DMS79 treated with DMSO at 0.1 percent for 48 hours (cell line): ENCODE results near the gene NRSN2.
"Not testable (repeated sequence)": the region's sequence is repeated elsewhere in the genome, so short reads cannot be mapped to it uniquely, and the experiment has no call there.

Source experiments
- DNase-seq: peaks from one replicate; lab custom pipeline; 2025; lab: John Stamatoyannopoulos, UW

NRSN2 gene

DNA sequence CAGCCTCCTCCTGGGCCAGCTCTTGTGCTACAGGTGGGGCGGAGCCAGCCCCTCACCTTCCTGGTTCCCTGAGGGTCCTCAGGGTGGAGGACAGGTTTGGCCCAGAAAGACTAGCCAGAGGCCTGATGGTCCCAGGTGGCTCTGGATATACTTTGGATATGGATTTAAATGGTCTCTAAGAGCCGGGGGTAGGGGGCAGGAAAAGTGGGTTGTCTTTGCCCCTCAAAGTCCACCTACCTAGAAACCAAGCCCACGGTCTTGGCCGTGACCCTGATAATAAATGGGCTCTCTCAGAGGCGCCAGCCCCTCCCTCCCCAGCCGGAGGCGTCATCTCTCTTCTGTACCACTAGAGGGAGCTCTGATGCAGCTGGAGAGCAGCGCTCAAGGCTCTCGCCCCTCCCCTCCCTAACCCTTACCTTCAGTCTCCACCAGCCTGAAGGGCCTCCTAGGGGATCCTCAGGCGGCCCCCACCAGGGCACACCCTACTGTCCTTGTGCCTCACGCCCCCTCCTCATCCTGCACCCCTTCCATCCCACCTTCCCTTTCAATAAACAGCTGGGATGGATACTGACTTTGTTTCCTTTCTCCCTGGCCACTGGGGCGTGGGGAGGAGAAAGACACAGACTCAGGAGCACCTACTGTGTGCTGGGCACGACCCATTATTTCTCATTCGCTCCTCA, 7.5 kb downstream of the NRSN2 start:
- peak; percentile 68 for DNase-seq

DNA sequence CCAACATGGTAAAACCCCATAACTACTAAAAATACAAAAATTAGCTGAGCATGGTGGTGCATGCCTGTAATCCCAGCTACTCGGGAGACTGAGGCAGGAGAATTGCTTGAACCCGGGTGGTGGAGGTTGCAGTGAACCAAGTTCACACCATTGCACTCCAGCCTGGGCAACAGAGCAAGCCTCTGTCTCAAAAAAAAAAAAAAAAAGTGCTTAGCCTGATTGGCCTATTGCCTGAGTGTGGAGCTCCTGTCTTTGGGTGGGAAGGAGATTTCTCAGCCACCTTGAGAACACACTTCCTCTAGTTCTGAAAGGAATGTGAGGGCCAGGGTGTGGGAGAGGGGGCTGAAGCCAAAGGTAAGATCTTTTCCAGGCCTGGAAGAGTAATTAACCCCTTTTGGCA, 9.2 kb downstream of the NRSN2 start:
- not testable (repeated sequence) for DNase-seq

DNA sequence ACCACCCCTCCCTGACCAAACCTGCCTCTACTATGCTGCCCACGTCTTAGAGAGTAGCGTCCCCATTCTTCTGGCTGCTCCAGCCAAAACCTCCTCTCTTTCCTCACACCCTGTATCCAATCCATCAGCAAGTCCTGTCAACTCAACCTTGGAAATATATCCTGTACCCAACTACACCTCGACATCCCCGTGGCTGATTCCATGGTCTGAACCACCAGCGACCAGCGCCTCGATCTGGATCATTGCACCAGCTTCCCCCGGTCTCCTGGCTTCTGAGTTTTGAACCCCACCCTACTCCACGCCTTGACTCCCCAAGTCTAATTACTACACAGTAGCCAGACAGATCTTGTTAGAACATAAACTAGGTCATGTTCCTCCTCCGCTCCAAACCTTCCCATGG, 9.8 kb downstream of the NRSN2 start:
- DNase-seq, result no peak

DNA sequence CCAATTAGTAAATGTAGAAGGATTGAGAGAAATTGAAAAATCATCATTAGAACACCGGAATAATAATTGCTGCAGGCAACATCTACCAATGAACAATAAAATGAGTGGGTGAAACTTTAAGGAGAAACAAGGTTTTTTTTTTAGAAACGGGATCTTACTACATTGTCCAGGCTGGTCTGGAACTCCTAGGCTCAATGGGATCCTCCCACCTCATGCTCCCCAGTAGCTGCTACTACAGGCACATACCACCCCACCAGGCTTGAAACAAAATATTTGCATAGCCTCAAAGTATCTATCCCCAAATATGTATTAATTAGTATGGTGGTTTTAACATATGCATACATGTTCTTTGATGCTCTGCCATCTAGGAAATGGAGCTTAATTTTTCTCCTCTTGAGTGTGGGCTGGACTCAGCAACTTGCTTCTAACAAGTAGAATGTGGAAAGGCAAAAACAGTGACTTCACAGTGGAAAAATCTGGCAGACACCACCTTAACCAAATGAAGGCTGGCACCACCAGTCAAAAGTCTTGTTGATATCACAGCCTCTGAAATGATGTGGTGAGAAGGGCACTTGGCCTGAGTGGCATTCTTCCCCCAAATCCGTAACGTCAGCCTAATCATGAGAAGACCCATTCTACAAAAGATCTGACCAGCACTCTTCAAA, 12.1 kb downstream of the NRSN2 start:
- no peak for DNase-seq

DNA sequence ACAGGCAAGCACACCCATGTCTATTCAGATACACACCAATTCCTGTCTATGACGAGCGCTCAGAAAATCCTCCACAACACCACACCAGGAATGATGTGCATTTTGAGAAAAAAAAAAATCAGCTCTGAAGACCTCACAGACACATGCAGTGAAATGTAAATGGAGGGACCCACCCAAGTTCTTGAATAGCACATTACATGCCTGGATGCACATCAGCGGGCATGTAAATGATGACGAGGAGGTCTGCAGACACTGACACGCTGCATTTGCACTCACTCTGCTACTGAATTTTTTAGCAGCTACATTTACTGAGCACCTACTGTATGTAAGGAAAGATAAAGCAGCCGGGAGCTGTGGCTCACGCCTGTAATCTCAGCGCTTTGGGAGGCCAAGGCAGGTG, 14.7 kb downstream of the NRSN2 start:
- peak; percentile 46 for DNase-seq

DNA sequence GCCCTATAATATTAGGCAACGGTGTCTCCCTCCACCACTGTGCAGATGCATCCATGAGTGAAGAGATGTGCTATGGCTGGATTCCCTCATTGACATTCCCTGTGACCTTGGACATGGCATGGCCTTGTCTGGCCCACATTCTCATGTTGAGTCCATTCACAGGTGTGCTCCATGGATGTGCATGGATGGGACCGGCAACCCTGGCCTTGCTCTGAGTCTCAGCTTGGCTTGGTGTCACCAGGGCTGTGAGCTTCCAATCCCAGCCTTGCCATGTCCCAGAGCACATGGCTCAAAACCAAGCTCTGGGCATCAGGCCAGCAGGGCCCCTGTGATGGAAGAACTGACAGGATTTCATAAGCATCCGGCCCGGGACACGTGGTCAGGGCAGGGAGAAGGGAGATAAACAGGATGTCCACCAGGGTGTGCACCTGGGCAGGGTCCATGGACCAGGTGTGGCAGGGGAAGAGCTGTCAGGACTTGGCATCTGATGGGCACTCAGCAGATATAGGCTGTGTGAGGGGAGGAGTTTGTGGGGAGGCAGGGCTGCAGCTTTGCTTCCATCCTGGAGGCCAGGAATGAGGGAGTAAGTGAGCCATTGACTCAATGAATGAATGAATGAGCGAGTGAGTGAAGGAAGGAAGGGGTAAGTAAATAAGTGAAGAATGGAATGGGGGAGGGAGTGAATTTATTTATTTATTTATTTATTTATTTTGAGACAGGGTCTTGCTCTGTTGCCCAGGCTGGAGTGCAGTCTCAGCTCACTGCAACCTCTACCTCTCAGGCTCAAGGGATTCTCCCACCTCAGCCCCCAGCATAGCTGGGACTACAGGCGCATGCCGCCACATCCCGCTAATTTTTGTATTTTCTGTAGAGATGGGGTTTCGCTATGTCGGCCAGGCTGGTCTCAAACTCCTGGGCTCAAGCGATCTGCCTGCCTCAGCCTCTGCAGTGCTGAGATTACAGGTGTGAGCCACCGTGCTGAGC, 15.7 kb downstream of the NRSN2 start:
- peak; percentile 73 for DNase-seq

DNA sequence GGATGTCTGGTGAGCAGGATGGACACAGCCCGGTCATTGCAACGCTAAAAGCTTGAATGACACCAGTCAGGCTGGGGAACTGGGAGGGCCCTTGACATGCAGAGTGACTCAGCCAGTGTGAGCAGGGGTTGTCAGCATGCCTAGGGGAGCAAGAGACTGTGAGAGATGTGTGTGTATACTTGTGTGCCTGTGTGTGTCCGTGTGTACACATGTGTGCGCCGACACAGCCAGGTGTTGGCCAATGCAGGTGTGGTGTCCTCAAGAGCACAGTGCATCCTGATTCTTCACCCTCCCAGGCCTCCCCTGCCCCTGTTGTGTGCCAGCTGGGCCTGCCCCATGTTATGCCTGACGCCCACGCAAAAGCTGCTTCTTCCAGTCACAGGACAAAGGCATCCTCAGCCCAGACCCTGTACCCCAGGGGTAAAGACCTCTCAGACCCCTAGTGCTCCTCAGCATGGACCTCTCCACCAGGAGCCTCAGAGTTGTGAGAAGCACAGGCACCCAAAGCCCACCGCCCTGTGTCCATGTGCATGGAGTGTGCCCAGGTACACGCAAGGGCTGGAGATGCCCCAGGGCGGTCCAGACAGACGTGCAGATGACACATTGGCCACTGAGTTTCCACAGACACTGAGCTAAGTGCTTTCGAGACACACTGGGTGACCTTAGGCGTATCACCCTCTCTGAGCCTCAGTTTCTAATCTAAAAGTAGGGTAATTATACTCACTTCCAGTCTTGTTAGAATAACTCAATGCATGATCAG, 16.6 kb downstream of the NRSN2 start:
- DNase-seq, result no peak

DNA sequence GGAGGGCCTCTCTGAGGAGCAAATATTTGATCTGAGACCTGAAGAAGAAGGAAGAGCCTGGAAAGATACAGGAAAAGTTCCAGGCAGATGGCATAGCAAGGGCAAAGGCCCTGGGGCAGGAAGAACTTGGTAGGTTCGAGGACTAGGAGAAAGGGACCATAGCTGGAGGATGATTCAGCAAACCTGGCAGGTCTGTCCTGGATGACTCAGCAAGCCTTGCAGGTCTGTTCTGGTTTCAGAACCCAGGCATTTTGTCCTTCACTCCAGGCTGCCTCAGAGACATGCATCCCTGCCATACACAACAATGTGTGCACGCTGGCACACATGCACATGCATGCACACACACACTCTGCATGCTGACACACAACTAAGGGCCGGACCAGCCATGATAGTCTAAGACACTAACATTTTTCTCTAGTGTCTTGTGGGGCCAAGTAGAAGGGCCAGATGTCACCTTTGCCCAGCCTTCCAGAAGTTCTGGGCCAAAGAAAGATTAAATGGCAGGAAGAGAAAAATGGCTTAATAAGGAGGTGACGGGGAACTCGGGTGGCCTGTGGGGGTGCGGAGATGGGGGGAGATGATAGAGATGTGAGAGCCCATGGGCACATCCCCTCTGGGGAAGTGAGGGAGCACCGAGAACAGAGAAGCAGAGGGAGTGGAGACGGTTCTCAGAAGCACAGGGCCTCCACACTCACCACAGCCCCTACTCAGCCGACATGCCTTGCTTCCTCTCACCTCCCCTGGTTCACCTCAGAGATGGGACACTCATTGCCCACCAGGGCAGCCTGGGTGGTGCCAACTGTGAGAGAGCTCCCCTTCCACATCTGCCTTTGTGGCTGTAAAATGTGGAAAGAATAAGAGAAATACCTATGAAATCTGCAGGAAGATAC, 18.2 kb downstream of the NRSN2 start:
- DNase-seq, result no peak

DNA sequence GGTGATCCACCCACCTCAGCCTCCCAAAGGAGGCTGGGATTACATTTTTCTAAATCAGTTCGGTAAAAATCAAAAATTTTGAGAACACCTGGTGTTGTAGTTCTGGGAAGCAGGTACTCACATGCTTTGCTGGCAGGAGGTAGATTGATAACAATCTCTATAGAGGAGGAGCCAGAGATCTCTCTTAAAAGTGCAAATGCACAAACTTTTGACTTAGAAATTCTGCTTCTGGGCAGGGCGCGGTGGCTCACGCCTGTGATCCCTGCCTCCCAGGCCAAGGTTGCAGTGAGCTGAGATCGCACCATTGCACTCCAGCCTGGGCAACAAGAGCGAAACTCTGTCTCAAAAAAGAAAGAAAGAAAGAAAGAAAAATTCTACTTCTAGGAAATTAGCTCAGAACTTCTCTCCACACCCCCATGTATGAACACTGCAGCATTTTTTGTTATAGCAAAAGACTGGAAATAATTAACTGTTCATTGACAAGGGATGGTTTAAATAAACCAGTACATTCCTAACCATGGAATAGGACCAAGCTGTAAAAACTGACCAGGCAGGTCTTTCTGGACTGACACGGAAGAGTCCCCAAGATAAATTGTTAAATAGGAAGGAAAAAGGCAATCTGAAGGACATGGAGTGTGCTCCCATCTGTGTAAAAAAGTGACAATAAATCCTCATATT, 19.3 kb downstream of the NRSN2 start:
- DNase-seq, result no peak

DNA sequence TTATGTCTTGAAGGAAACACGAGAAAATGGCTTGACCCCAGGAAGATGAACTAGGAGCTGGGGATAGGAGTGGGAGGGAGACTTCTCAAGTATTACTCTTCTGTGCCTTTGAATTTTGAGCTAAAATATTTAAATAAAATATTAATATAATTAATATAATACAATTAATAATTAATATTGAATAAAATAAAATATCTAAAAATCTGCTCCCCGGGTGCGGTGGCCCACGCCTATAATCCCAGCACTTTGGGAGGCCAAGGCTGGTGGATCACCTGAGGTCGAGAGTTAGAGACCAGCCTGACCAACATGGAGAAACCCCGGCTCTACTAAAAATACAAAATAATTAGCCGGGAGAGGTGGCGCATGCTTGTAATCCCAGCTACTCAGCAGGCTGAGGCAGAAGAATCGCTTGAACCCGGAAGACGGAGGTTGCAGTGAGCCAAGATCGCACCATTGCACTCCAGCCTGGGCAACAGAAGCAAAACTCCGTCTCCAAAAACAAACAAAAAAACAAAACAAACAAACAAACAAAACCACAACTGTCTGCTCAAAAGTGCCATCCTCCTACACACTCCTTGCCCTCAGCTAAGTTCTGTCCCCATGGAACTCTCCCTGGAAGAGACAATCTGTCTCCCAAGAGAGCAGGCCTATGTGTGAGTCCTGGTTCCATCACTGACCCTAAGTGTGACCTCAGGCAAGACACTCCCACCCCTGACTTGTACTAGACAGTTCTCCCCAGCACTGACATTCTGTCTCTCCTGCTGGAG, 20.0 kb downstream of the NRSN2 start:
- DNase-seq, result no peak

DNA sequence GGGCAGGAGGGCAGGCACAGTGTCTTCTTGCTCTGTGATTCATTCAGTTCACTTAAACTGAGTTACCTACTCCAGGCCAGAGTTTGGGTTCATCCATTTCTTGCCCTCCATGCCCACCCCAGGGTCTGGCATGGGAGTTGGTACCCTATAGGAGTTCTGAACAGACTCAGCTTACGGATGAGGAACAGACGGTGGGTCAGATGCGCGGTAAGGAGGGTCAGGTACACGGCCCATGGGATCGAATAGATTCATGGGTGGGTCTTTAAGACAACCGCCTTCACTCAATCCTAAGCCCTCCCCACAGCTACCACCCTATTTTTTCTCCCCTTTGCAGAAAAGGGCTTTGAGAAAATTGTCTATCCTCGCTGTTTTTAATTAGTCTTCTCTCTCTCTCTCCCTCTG, 20.6 kb downstream of the NRSN2 start:
- no peak for DNase-seq

DNA sequence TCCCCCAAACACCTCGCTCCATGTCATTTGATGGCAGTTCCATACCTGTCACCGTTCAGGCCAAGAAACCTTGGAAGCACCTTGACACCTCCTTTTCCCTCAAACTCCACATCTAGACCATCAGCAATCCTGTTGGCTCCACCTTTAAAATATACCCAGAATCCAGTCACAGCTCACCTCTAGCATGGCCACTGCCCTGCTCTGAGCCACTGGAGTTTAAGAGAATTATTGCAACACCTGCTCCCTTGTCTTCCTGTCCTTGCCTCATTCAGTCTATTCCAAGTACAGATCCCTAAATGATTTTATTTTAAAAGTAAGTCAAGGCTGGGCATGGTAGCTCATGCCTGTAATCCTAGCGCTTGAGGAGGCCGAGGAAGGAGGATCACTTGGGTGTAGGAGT, 22.0 kb downstream of the NRSN2 start:
- DNase-seq, result no peak

DNA sequence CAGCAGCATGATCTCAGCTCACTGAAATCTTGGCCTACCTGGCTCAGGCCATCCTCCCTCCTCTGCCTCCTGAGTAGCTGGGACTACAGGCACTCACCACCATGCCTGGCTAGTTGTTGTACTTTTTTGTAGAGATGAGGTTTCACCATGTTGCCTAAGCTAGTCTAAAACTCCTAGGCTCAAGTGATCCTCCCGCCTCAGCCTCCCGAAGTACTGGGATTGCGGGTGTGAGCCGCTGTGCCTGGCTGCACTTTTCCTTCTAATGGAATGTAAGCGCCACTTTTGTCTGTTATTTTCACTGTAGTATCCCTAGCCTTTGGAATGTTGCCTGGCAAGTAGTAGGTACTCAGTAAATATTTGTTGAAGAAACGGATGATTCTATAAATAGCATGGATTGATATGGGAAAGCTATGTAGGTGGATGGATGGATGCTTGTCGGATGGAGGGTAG, 23.3 kb downstream of the NRSN2 start:
- no peak for DNase-seq

DNA sequence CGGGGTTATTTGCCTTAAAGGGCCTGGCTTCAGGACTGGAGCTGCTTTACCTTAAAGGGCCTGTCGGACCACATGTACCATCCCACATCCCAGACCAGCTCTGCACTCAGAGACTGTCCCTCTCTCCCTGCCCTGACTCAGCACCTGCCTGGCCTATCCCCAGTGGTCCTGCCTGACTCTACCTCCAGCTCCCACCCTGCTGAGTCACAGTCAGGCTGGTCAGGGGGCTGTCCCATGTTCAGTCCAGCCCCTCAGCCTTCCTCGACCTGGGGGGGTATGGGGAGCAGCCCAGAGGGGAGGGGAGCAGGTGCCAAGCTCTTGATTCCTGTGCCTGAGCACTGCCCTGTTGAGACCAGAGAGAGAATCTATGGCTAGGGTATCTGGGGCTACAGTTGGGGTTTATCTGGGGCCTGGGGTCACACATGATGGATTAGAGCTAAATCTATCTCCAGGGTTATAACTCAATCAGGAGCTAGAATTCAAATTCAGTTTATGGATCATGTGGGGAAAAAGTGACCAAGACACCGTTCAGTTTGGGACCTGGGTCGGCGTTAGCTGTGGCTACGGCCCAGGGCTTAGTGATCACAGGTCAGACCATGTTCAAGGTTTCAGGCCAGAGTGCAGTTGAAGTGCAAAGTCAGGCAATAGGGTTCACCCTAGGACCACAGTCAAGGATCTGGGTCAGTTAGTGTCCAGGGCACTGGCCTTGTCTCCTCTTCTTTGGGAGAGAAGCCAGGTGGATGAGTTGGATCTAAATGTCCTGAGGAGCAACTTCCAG, 24.3 kb downstream of the NRSN2 start:
- no peak for DNase-seq

DNA sequence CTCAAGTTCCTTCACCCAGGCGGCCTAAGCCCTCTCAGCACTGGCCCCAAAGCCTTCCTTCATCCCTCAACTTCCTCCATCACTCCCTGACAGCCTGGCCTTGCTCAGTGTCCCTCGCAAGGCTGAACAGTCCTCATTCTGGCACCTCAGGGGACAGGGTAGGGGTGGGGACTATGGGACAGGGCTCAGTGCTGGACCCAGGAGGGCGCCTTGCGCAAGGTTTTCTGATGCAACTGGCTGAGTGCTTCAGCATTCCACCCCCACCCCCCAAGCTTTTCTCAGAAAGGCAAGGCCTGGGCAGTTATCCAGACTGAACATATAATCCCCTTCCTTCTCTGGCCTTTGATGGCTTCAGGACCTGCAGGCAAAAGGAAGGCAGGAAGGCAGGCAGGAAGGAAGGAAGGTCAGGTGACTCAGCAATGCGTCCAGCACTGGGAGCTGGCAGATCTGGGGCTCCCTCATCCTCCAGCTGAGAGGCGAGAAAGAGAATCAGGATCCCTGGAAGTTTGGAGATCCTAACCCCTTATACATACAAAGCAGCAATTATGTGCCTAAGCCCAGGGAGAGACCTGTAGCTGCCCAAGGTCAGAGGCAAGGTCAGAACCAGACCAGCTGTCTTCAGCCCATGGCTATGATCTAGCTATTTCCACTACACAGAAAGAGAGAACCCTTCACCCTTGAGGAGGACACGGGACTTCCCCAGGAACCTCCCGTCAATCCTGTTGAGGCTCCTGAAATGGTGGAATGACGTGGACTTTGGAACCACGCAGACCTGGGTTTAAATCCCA, 25.0 kb downstream of the NRSN2 start:
- DNase-seq, result no peak

DNA sequence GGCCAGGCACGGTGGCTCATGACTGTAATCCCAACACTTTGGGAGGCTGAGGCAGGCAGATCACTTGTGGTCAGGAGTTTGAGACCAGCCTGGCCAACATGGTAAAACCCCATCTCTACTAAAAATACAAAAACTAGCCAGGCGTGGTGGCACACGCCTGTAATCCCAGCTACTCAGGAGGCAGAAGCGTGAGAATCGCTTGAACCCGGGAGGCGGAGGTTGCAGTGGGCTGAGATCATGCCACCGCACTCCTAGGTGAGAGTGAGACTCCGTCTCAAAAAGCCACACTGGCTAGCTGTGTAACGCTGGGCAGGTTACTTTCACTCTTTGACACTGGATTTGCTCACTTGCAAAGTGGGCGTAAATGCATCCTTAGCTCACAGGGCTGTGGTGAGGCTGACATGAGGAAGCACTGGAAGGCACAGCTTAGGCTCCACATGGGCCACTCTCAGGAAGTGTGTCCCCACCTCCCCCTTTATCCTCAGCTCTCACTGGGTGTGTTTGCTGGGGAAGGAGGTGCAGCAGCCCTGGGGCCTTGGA, 25.7 kb downstream of the NRSN2 start:
- not testable (repeated sequence) for DNase-seq

DNA sequence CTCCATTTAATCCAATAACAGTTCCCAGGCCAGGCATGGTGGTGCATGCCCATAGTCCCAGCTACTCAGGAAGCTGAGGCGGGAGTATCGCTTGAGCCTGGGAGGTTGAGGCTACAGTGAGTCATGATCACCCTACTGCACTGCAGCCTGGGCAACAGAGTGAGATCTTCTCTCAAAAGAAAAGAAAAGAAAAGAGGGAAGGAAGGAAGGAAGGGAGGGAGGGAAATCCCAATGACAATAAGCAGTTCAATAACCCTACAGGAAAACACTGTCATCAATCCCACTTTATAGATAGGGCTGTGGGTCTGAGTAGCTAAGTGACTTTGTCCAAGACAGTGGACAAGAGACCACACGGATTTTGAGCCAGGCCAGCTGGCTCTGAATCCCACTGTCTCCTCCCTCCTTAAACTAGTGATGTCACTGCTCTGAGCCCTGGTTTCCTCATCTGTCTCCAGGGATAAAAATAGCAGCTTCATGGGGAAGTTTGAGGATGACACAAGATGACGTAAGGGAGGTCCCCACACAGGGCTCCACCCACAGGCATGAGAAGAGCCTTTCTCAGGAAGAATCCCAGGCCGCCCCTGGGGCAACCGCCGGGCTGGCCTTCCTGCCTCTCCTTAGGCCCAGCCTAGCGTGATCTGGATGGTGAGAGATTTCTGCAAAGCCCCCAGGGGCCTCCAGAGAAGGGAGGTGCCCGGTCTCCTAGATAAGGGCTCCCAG, 26.4 kb downstream of the NRSN2 start:
- no peak for DNase-seq
